Thyroid gland (tissue), 4 donors: ENCODE data around the gene DDX54.

Experiments used
- CTCF ChIP-seq, 6 experiments: fragments of 200-600 bp in 3 of 6; fragments of 450-650 bp in 3 of 6; sonication (generic) in 3 of 6; IDR thresholded peaks; one replicate each; pipeline ENCODE4 v1.5.1; 2016 to 2019; ENCODE audit warnings: antibody characterized with exemption in 6 of 6, mild to moderate bottlenecking in 2 of 6, inconsistent platforms in 1 of 6, moderate library complexity in 1 of 6
- POLR2A ChIP-seq, 2 donors: fragments of 450-650 bp; IDR thresholded peaks; one replicate each; pipeline ENCODE4 v1.6.1; 2017; ENCODE audit warnings: antibody characterized with exemption in 2 of 2, mild to moderate bottlenecking in 2 of 2, moderate library complexity in 1 of 2

GRCh38 chr12:113152196-113152834 lies 33.0 kb downstream of the DDX54 start:
- TF ChIP-seq POLR2A (IDR thresholded peaks at IDR 0.05) (no peak), CTCF (IDR thresholded peaks at IDR 0.05) (no peak)
